Ovary (tissue), 9 donors: ENCODE measurements around the gene PRKG1. TPM values are rescaled to one million over a fixed set of nuclear protein-coding genes. Genes with fewer than 3 reads are reported as not detected.

Experiments
- DNase-seq, 5 donors: peaks; one replicate each; pipeline ENCODE4 v3.0.0-alpha.2; 2019 to 2020
- H3K27ac ChIP-seq, 2 donors: fragments of 200-600 bp; one replicate each; pipeline versions ENCODE4 v1.5.1 to v1.8.0; 2019 to 2022
- H3K27me3 ChIP-seq: fragments of 200-600 bp; one replicate; pipeline ENCODE4 v1.8.0; 2022
- H3K36me3 ChIP-seq: fragments of 200-600 bp; sonication (generic); one replicate; pipeline ENCODE4 v1.5.1; 2019
- H3K4me1 ChIP-seq: one replicate; pipeline ENCODE4 v1.8.1; 2013; ENCODE audit warnings: mild to moderate bottlenecking, moderate library complexity; ENCODE audit not compliant: insufficient read depth
- H3K4me3 ChIP-seq: fragments of 200-600 bp; sonication (generic); one replicate; pipeline ENCODE4 v1.5.1; 2017
- H3K9me3 ChIP-seq, 2 donors: fragments of 200-600 bp in 1 of 2; sonication (generic) in 1 of 2; one replicate each; pipeline versions ENCODE4 v1.5.1 to v1.8.1; 2013 to 2019; ENCODE audit warnings: mild to moderate bottlenecking in 1 of 2, moderate library complexity in 1 of 2
- CTCF ChIP-seq, 3 donors: fragments of 450-650 bp in 2 of 3; fragments of 200-600 bp in 1 of 3; IDR thresholded peaks; one replicate each; pipeline versions ENCODE4 v1.5.1 to v1.8.0; 2016 to 2022; ENCODE audit warnings: antibody characterized with exemption in 3 of 3, mild to moderate bottlenecking in 1 of 3
- EP300 ChIP-seq: sonication (generic); formaldehyde crosslinking; IDR thresholded peaks from one replicate; pipeline ENCODE4 v1.6.1; 2017; ENCODE audit warnings: antibody characterized with exemption
- POLR2A ChIP-seq: fragments of 450-650 bp; IDR thresholded peaks from one replicate; pipeline ENCODE4 v1.6.1; 2017; ENCODE audit warnings: antibody characterized with exemption, mild to moderate bottlenecking, moderate library complexity
- WGBS, 3 donors: extraction: QIAGEN DNeasy Blood & Tissue Kit in 1 of 3; methylation state at CpG; one replicate each; pipeline versions ENCODE4 v1.1.5 to v1.1.7; 2013 to 2017; 5-methylcytosine and 5-hydroxymethylcytosine counted together
- intact Hi-C, 4 donors: fragments of 100-400 bp; cut with DNase I; formaldehyde crosslinking; loops; one replicate each; pipeline versions ENCODE4 v1.11.0 to v1.15.1; 2022 to 2023
- polyA plus RNA-seq, 2 donors: library from polyadenylated mRNA; stranded (reverse); fragments of 200-250 nt in 1 of 2; fragments of 350-450 nt in 1 of 2; fragmentation: Illumina TruSeq in 1 of 2; extraction: RNeasy Lipid Tissue Mini Kit (QIAGEN cat#74804) in 1 of 2; gene quantifications; one replicate each; pipeline ENCODE4 v1.2.3, GENCODE V29; 2013 to 2014
- total RNA-seq, 7 donors: library from RNA; depleted of rRNA in 2 of 7; stranded (reverse); fragments of >200 nt in 2 of 7; fragmentation: NEBNext Ultra II Directional in 3 of 7; extraction: Animal tissue kit (Norgen Biotek cat#: 25700) in 3 of 7; gene quantifications; one replicate each; pipeline versions ENCODE4 v1.1.0 to v1.2.4, GENCODE V29; 2016 to 2023
- donor health status: DM: no; HTN: no; CAD: no; lungs with moderate emphysema.
- donor health status: DM: no; HTN: no; CAD: no.
- donor health status: Bipolar disorder and iron deficiency.
- donor health status: DM: yes; HTN: yes; CAD: no.
- donor health status: DM: no; HTN: no; CAD: no.
- donor health status: DM: yes; HTN: yes; CAD: no.

Gene PRKG1
- total and polyA plus RNA-seq, 9 donors = 2.8 to 21.1 (median 15.7) TPM

- no peak for DNase-seq
- no peaks in the 10 kb centered on the region for H3K9me3 ChIP-seq
- no peaks in the 10 kb centered on the region for H3K36me3 ChIP-seq
- no peak overlapping the region for H3K4me3 ChIP-seq
- H3K4me1 ChIP-seq = no peaks in the 10 kb centered on the region
- no peak overlapping the region for H3K27ac ChIP-seq
- no peaks in the 10 kb centered on the region for H3K27me3 ChIP-seq
- 92 to 100% (median 97%) methylated on average over 1 of the region's 1 CpG for WGBS, 3 donors
- intact Hi-C loops = no loop called here
- TF ChIP-seq CTCF (IDR thresholded peaks at IDR 0.05) (no peak), POLR2A (no peak), EP300 (no peak)
These were observed 760.3 kb downstream of the PRKG1 start for GRCh38 chr10:51834548-51834947.

GRCh38 chr10:51838471-51838870 lies 764.2 kb downstream of the PRKG1 start:
- H3K27me3 ChIP-seq = no peaks in the 10 kb centered on the region
- no peak overlapping the region for H3K27ac ChIP-seq
- no peaks in the 10 kb centered on the region for H3K9me3 ChIP-seq
- WGBS, 3 donors = 14 to 20% (median 19%) methylated on average over 3 of the region's 3 CpGs
- intact Hi-C loops = no loop called here
- H3K4me3 ChIP-seq = no peak overlapping the region
- TF ChIP-seq EP300 (no peak), POLR2A (no peak), CTCF (IDR thresholded peaks at IDR 0.05) (no peak)
- H3K4me1 ChIP-seq = no peaks in the 10 kb centered on the region
- DNase-seq = no peak
- H3K36me3 ChIP-seq = no peaks in the 10 kb centered on the region

GRCh38 chr10:51843966-51844365 lies 769.7 kb downstream of the PRKG1 start:
- intact Hi-C loops = no loop called here

GRCh38 chr10:51846856-51847506 lies 772.7 kb downstream of the PRKG1 start:
- intact Hi-C loops = no loop called here
- H3K4me3 ChIP-seq = no peak overlapping the region
- DNase-seq = no peak
- H3K27me3 ChIP-seq = no peaks in the 10 kb centered on the region
- no peaks in the 10 kb centered on the region for H3K36me3 ChIP-seq
- H3K27ac ChIP-seq = no peak overlapping the region
- WGBS, 3 donors = 78 to 90% (median 83%) methylated on average over 2 of the region's 2 CpGs
- TF ChIP-seq POLR2A (no peak), EP300 (no peak), CTCF (IDR thresholded peaks at IDR 0.05) (no peak)
- no peaks in the 10 kb centered on the region for H3K4me1 ChIP-seq
- H3K9me3 ChIP-seq = no peaks in the 10 kb centered on the region

More at GRCh38 chr10:51843966-51844365, 769.7 kb downstream of the PRKG1 start:
- WGBS, 3 donors = 84 to 89% (median 87%) methylated on average over 2 of the region's 2 CpGs
- no peaks in the 10 kb centered on the region for H3K9me3 ChIP-seq
- H3K4me1 ChIP-seq = no peaks in the 10 kb centered on the region
- H3K27ac ChIP-seq = no peak overlapping the region
- TF ChIP-seq POLR2A (no peak), CTCF (IDR thresholded peaks at IDR 0.05) (no peak), EP300 (no peak)
- no peaks in the 10 kb centered on the region for H3K27me3 ChIP-seq
- DNase-seq = no peak
- no peaks in the 10 kb centered on the region for H3K36me3 ChIP-seq
- H3K4me3 ChIP-seq = no peak overlapping the region
